Measurements from ENCODE around the gene HTR4.

Gene HTR4

DNA sequence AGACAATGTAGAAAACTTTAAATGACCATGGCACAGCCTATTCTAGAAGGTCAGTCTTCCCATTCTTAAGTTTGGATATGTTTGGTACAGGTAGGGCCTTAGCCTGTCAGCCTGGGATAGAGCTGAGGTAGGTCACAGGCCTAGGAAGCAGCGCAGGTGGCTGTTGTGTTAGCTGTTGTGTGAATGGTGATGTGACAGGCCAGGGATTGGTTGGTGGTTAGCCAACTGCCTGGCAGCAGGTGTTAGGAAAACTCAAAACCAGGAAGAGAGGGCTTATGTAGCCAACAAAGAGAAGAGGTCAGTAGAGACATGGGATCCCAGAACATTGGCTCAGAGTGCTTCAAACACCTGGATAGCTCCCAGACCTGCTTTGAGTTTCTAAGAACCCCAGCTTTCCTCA is 186.4 kb downstream of the HTR4 start:
- Histone ChIP-seq H3K14ac (ENCODE audit: low read length) (no peak overlapping the region), H3K79me1 (ENCODE audit: low read depth, low read length) (no peaks in the 10 kb centered on the region), H4K91ac (ENCODE audit: low read depth, low read length, poor library complexity) (no peak overlapping the region), H2BK120ac (ENCODE audit: low read depth, low read length) (no peak overlapping the region), H2AFZ (ENCODE audit: low read length) (no peak overlapping the region), H2BK5ac (ENCODE audit: low read length) (no peak overlapping the region), H3K27ac (replicated peaks; ENCODE audit: low read length) (no peak overlapping the region), H3K9ac (ENCODE audit: low read depth, low read length, poor library complexity) (no peak overlapping the region), H3K18ac (ENCODE audit: low read length) (no peak overlapping the region), H2BK15ac (ENCODE audit: low read length) (no peak overlapping the region), H4K8ac (ENCODE audit: low read depth, low read length) (no peak overlapping the region), H2AK5ac (ENCODE audit: low read depth, low read length) (no peak overlapping the region), H3K4me3 (ENCODE audit: low read length in 2 of 2) (no peak overlapping the region), H3K27me3 (ENCODE audit: control insufficient read depth in 3 of 3, insufficient read depth in 3 of 3, low read depth in 1 of 3, low read length in 3 of 3) (peaks cover 0 to 2% (median 0%) of the 10 kb centered on the region in 3 experiments), H3K36me3 (replicated peaks in 1 of 2; ENCODE audit: control insufficient read depth in 2 of 2, insufficient read depth in 2 of 2, low read length in 2 of 2) (no peaks in the 10 kb centered on the region), H3K23ac (ENCODE audit: low read depth, low read length, poor library complexity) (no peak overlapping the region), H3K4me2 (ENCODE audit: insufficient read depth, low read length, poor library complexity, severe bottlenecking) (no peak overlapping the region), H3K4me1 (ENCODE audit: control insufficient read depth in 2 of 2, insufficient read depth in 1 of 2, low read depth in 1 of 2, low read length in 2 of 2) (no peaks in the 10 kb centered on the region), H3K4ac (ENCODE audit: low read length) (no peak overlapping the region), H2BK12ac (ENCODE audit: low read length) (no peak overlapping the region), H3K9me3 (replicated peaks in 1 of 2; ENCODE audit: control insufficient read depth in 2 of 2, insufficient read depth in 1 of 2, low read depth in 1 of 2, low read length in 2 of 2) (no peaks in the 10 kb centered on the region)
- no peak for DNase-seq (ENCODE audit: low spot score)
- WGBS, 2 donors (ENCODE audit: extremely low coverage in 2 of 2, insufficient read length in 2 of 2, insufficient replicate concordance in 1 of 2) = no CpG with 5 or more reads among the region's 1 CpG

DNA sequence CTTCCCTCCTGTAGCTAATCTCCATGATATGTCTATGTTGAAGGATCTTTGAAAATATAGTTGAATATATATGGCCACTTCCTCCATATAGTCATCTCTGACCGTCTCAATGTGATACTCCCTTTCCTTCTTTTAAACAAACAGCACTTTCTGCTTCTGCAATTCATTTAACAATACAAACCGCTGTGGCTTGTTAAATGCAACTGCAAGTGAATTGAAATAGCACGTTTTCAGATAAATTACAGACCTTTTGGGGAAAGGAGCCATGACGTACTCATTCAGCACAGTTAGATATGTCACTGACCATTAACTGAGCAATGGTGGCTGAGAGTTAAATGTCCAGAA is 188.1 kb downstream of the HTR4 start:
- no peak overlapping the region for H2BK15ac ChIP-seq (ENCODE audit: low read length)
- no peak overlapping the region for H3K4ac ChIP-seq (ENCODE audit: low read length)
- no peak overlapping the region for H4K91ac ChIP-seq (ENCODE audit: low read depth, low read length, poor library complexity)
- H2AFZ ChIP-seq (ENCODE audit: low read length) = no peak overlapping the region
- WGBS, 2 donors (ENCODE audit: extremely low coverage in 2 of 2, insufficient read length in 2 of 2, insufficient replicate concordance in 1 of 2) = no CpG with 5 or more reads among the region's 4 CpGs
- H2AK5ac ChIP-seq (ENCODE audit: low read depth, low read length) = no peak overlapping the region
- H2BK12ac ChIP-seq (ENCODE audit: low read length) = no peak overlapping the region
- H3K4me2 ChIP-seq (ENCODE audit: insufficient read depth, low read length, poor library complexity, severe bottlenecking) = no peak overlapping the region
- H3K9me3 ChIP-seq (replicated peaks in 1 of 2; ENCODE audit: control insufficient read depth in 2 of 2, insufficient read depth in 1 of 2, low read depth in 1 of 2, low read length in 2 of 2) = no peaks in the 10 kb centered on the region
- H3K18ac ChIP-seq (ENCODE audit: low read length) = no peak overlapping the region
- H3K9ac ChIP-seq (ENCODE audit: low read depth, low read length, poor library complexity) = no peak overlapping the region
- no peak overlapping the region for H3K4me3 ChIP-seq (ENCODE audit: low read length in 2 of 2)
- H3K27ac ChIP-seq (replicated peaks; ENCODE audit: low read length) = no peak overlapping the region
- H3K79me1 ChIP-seq (ENCODE audit: low read depth, low read length) = no peaks in the 10 kb centered on the region
- no peak for DNase-seq (ENCODE audit: low spot score)
- H3K27me3 ChIP-seq (ENCODE audit: control insufficient read depth in 3 of 3, insufficient read depth in 3 of 3, low read depth in 1 of 3, low read length in 3 of 3) = no peaks in the 10 kb centered on the region
- H3K14ac ChIP-seq (ENCODE audit: low read length) = no peak overlapping the region
- H3K4me1 ChIP-seq (ENCODE audit: control insufficient read depth in 2 of 2, insufficient read depth in 1 of 2, low read depth in 1 of 2, low read length in 2 of 2) = no peaks in the 10 kb centered on the region
- H3K23ac ChIP-seq (ENCODE audit: low read depth, low read length, poor library complexity) = no peak overlapping the region
- H4K8ac ChIP-seq (ENCODE audit: low read depth, low read length) = no peak overlapping the region
- no peak overlapping the region for H2BK5ac ChIP-seq (ENCODE audit: low read length)
- no peaks in the 10 kb centered on the region for H3K36me3 ChIP-seq (replicated peaks in 1 of 2; ENCODE audit: control insufficient read depth in 2 of 2, insufficient read depth in 2 of 2, low read length in 2 of 2)
- H2BK120ac ChIP-seq (ENCODE audit: low read depth, low read length) = no peak overlapping the region

DNA sequence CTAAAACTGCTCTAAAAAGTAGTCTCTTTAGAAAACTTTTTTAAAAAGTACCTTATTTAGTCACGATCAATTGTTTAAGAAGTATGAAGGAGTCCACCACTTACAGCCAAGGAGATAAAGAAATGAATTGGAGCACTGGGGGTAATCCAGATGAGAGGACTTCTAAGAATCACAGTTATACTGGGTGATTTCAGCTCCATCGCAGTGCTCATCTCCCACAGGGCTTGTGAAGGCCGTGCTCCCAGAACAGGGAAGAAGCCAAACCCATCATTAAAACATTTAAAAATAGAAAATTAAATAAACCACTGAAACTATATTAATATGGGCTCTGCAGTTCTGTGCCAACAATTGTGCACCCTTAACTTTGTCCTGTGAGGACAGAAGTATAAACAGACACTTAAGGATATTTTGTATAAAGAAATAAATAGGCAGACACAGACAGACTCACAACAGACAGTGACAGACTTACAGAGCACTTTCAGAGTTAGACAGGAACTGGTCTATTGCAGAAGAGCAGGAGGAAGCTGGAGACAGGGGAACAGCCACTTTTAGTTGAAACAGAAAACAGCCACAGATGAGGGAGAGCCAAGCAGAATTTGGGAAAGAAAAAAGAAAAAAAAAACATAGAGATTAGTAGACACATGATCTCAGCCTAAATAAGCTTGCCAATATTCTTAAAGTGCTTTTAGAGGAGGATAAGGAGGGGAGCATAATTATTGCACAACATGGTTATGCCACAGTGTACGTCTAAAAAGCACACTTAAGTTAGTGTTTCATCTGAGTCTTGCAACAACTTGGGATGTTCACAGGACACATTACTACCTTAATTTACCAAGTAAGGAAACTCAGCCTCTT is 188.7 kb downstream of the HTR4 start:
- Histone ChIP-seq H3K4me1 (ENCODE audit: control insufficient read depth in 2 of 2, insufficient read depth in 1 of 2, low read depth in 1 of 2, low read length in 2 of 2) (no peaks in the 10 kb centered on the region), H3K9me3 (replicated peaks in 1 of 2; ENCODE audit: control insufficient read depth in 2 of 2, insufficient read depth in 1 of 2, low read depth in 1 of 2, low read length in 2 of 2) (no peaks in the 10 kb centered on the region), H3K4ac (ENCODE audit: low read length) (no peak overlapping the region), H3K9ac (ENCODE audit: low read depth, low read length, poor library complexity) (no peak overlapping the region), H2BK12ac (ENCODE audit: low read length) (no peak overlapping the region), H3K23ac (ENCODE audit: low read depth, low read length, poor library complexity) (no peak overlapping the region), H3K18ac (ENCODE audit: low read length) (no peak overlapping the region), H2AK5ac (ENCODE audit: low read depth, low read length) (no peak overlapping the region), H2BK15ac (ENCODE audit: low read length) (no peak overlapping the region), H3K4me3 (ENCODE audit: low read length in 2 of 2) (no peak overlapping the region), H2AFZ (ENCODE audit: low read length) (no peak overlapping the region), H2BK5ac (ENCODE audit: low read length) (no peak overlapping the region), H3K4me2 (ENCODE audit: insufficient read depth, low read length, poor library complexity, severe bottlenecking) (no peak overlapping the region), H2BK120ac (ENCODE audit: low read depth, low read length) (no peak overlapping the region), H4K8ac (ENCODE audit: low read depth, low read length) (no peak overlapping the region), H3K14ac (ENCODE audit: low read length) (no peak overlapping the region), H3K27ac (replicated peaks; ENCODE audit: low read length) (no peak overlapping the region), H3K79me1 (ENCODE audit: low read depth, low read length) (no peaks in the 10 kb centered on the region), H3K27me3 (ENCODE audit: control insufficient read depth in 3 of 3, insufficient read depth in 3 of 3, low read depth in 1 of 3, low read length in 3 of 3) (no peaks in the 10 kb centered on the region), H4K91ac (ENCODE audit: low read depth, low read length, poor library complexity) (no peak overlapping the region), H3K36me3 (replicated peaks in 1 of 2; ENCODE audit: control insufficient read depth in 2 of 2, insufficient read depth in 2 of 2, low read length in 2 of 2) (no peaks in the 10 kb centered on the region)
- no CpG with 5 or more reads among the region's 4 CpGs for WGBS, 2 donors (ENCODE audit: extremely low coverage in 2 of 2, insufficient read length in 2 of 2, insufficient replicate concordance in 1 of 2)
- DNase-seq (ENCODE audit: low spot score) = no peak

DNA sequence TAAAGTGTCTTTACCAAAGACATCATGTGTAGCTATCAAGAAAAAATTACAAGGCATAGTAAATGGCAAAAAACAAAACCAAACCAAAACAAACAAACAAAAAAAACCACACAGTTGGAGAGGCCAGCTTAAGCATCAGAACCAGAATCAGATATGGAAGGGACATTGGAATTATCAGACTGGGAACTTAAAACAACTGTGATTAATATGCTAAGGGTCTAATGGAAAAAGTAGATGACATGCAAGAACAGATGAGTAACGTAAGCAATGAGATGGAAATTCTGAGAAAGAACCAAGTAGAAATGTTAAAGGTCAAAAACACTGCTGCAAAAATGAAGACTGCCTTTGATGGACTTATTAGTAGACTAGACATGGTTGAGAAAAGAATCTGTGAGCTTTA is 194.7 kb downstream of the HTR4 start:
- H3K4me3 ChIP-seq (ENCODE audit: low read length in 2 of 2) = no peak overlapping the region
- H2AFZ ChIP-seq (ENCODE audit: low read length) = no peak overlapping the region
- no peaks in the 10 kb centered on the region for H3K9me3 ChIP-seq (replicated peaks in 1 of 2; ENCODE audit: control insufficient read depth in 2 of 2, insufficient read depth in 1 of 2, low read depth in 1 of 2, low read length in 2 of 2)
- H3K4me1 ChIP-seq (ENCODE audit: control insufficient read depth in 2 of 2, insufficient read depth in 1 of 2, low read depth in 1 of 2, low read length in 2 of 2) = no peaks in the 10 kb centered on the region
- H4K8ac ChIP-seq (ENCODE audit: low read depth, low read length) = no peak overlapping the region
- no peak overlapping the region for H3K23ac ChIP-seq (ENCODE audit: low read depth, low read length, poor library complexity)
- no peaks in the 10 kb centered on the region for H3K27me3 ChIP-seq (ENCODE audit: control insufficient read depth in 3 of 3, insufficient read depth in 3 of 3, low read depth in 1 of 3, low read length in 3 of 3)
- H2BK12ac ChIP-seq (ENCODE audit: low read length) = no peak overlapping the region
- WGBS, 2 donors (ENCODE audit: extremely low coverage in 2 of 2, insufficient read length in 2 of 2, insufficient replicate concordance in 1 of 2) = no CpG with 5 or more reads among the region's 1 CpG
- no peak overlapping the region for H2BK5ac ChIP-seq (ENCODE audit: low read length)
- no peak overlapping the region for H3K9ac ChIP-seq (ENCODE audit: low read depth, low read length, poor library complexity)
- H3K36me3 ChIP-seq (replicated peaks in 1 of 2; ENCODE audit: control insufficient read depth in 2 of 2, insufficient read depth in 2 of 2, low read length in 2 of 2) = no peaks in the 10 kb centered on the region
- H3K4ac ChIP-seq (ENCODE audit: low read length) = no peak overlapping the region
- no peak overlapping the region for H3K4me2 ChIP-seq (ENCODE audit: insufficient read depth, low read length, poor library complexity, severe bottlenecking)
- no peak overlapping the region for H2BK15ac ChIP-seq (ENCODE audit: low read length)
- H3K14ac ChIP-seq (ENCODE audit: low read length) = no peak overlapping the region
- no peak overlapping the region for H3K27ac ChIP-seq (replicated peaks; ENCODE audit: low read length)
- H4K91ac ChIP-seq (ENCODE audit: low read depth, low read length, poor library complexity) = no peak overlapping the region
- no peak overlapping the region for H3K18ac ChIP-seq (ENCODE audit: low read length)
- no peaks in the 10 kb centered on the region for H3K79me1 ChIP-seq (ENCODE audit: low read depth, low read length)
- H2BK120ac ChIP-seq (ENCODE audit: low read depth, low read length) = no peak overlapping the region
- no peak overlapping the region for H2AK5ac ChIP-seq (ENCODE audit: low read depth, low read length)
- no peak for DNase-seq (ENCODE audit: low spot score)
